ENCODE data around the gene SAMD1. TPM values are rescaled to one million over a fixed set of nuclear protein-coding genes. Genes with fewer than 3 reads are reported as not detected.

SAMD1 gene
- total and polyA plus RNA-seq, 2 of the 13 experiments (the other 11 are each of a cell fraction or from before 2014, with no cell fraction given): 17.5 to 45.0 TPM

- peak; percentile 58 for TF ChIP-seq ZNF687 (CRISPR knock-in tag; IDR thresholded peaks at IDR 0.05)
- TF ChIP-seq ZNF143 (CRISPR knock-in tag; IDR thresholded peaks at IDR 0.05): no peak
- no peak for TF ChIP-seq ZFP90 (CRISPR knock-in tag; IDR thresholded peaks at IDR 0.05; ENCODE audit: borderline replicate concordance)
- TF ChIP-seq RARA (CRISPR knock-in tag; IDR thresholded peaks at IDR 0.05): peak; percentile 58; the same call in 1 of the 2 replicates
- TF ChIP-seq EP300 (IDR thresholded peaks at IDR 0.05; ENCODE audit: low read depth in 2 of 2, low read length in 2 of 2): no peak
- no peak for TF ChIP-seq EP300 (CRISPR knock-in tag; IDR thresholded peaks at IDR 0.05; ENCODE audit: borderline replicate concordance)
- TF ChIP-seq ZNF329 (CRISPR knock-in tag; IDR thresholded peaks at IDR 0.05; ENCODE audit: low read depth): no peak
- TF ChIP-seq ZNF577 (CRISPR knock-in tag; IDR thresholded peaks at IDR 0.05; ENCODE audit: borderline replicate concordance, low read depth): no peak
- peak; percentile 52; the same call in 1 of the 2 replicates for TF ChIP-seq RXRA (CRISPR knock-in tag; IDR thresholded peaks at IDR 0.05)
- TF ChIP-seq MLX (CRISPR knock-in tag; IDR thresholded peaks at IDR 0.05): peak; percentile 64; the same call in 1 of the 2 replicates
- no peak for TF ChIP-seq ZKSCAN5 (CRISPR knock-in tag; IDR thresholded peaks at IDR 0.05)
- no peak for TF ChIP-seq NPAS2 (CRISPR knock-in tag; IDR thresholded peaks at IDR 0.05; ENCODE audit: borderline replicate concordance)
- peak; percentile 46 for TF ChIP-seq AGO2 (optimal IDR thresholded peaks at IDR 0.05; ENCODE audit: low read depth, low read length)
These were observed 36.6 kb upstream of the SAMD1 start (continued) for GRCh38 chr19:14127176-14127575.
